HEK293 (cell line): ENCODE data around the gene KIAA1755.
A peak's percentile ranks its signal among the peaks of the same experiment; 100 is the strongest.
"Not testable (repeated sequence)": the region's sequence is repeated elsewhere in the genome, so short reads cannot be mapped to it uniquely, and the experiment has no call there.

ENCODE experiments used
- CTCF ChIA-PET: fragments of 350-600 bp; formaldehyde crosslinking; extraction: SDS; loops from one replicate; lab custom pipeline; 2021; ENCODE audit warnings: antibody characterized with exemption; lab: Yijun Ruan, JAX
- POLR2A ChIA-PET: fragments of 300-600 bp; formaldehyde crosslinking; extraction: SDS; loops from one replicate; lab custom pipeline; 2020; ENCODE audit warnings: antibody characterized with exemption, inconsistent platforms; lab: Yijun Ruan, JAX
- H3K27ac ChIP-seq: fragments of 200-500 bp; sonication (Bioruptor generic); 2 replicates; pipeline ENCODE4 v1.5.1; 2014; ENCODE audit warnings: low read depth, low read length, control low read depth, inconsistent platforms; ENCODE audit errors: extremely low read depth
- H3K36me3 ChIP-seq, 2 experiments: fragments of 200-500 bp in 1 of 2; sonication (Bioruptor generic) in 1 of 2; 1 replicate in 1 of 2; 2 replicates in 1 of 2; pipeline ENCODE4 v1.5.1; 2014 to 2017; ENCODE audit warnings: inconsistent platforms in 2 of 2, low read length in 2 of 2; ENCODE audit not compliant: control insufficient read depth in 2 of 2, insufficient read depth in 1 of 2
- H3K4me1 ChIP-seq: fragments of 200-500 bp; sonication (Bioruptor generic); 2 replicates; pipeline ENCODE4 v1.5.1; 2014; ENCODE audit warnings: mild to moderate bottlenecking, low read length, inconsistent platforms; ENCODE audit not compliant: control insufficient read depth, insufficient read depth
- H3K4me3 ChIP-seq: 2 replicates; pipeline ENCODE4 v1.5.1; 2011; ENCODE audit warnings: low read depth, mild to moderate bottlenecking, control low read depth, low read length, moderate library complexity
- H3K9me3 ChIP-seq: fragments of 200-500 bp; sonication (Bioruptor generic); 2 replicates; pipeline ENCODE4 v1.5.1; 2014; ENCODE audit warnings: low read depth, low read length, inconsistent platforms; ENCODE audit not compliant: control insufficient read depth, insufficient read depth
- BCL11A ChIP-seq: fragments of 450-650 bp; formaldehyde crosslinking; IDR thresholded peaks from 2 replicates; pipeline ENCODE4 v1.5.1; 2016; ENCODE audit warnings: low read depth, missing biosample characterization, missing genetic modification characterization
- EGR2 ChIP-seq: fragments of 450-650 bp; formaldehyde crosslinking; IDR thresholded peaks from 2 replicates; pipeline ENCODE4 v1.5.1; 2016; ENCODE audit warnings: low read depth, missing biosample characterization, missing genetic modification characterization
- KLF10 ChIP-seq: fragments of 450-650 bp; IDR thresholded peaks from 2 replicates; pipeline ENCODE4 v1.5.1; 2018; ENCODE audit warnings: missing biosample characterization, mild to moderate bottlenecking, missing genetic modification characterization
- WT1 ChIP-seq: fragments of 450-650 bp; formaldehyde crosslinking; IDR thresholded peaks from 2 replicates; pipeline ENCODE4 v1.5.1; 2016; ENCODE audit warnings: missing biosample characterization, missing genetic modification characterization
- ZBTB48 ChIP-seq: fragments of 450-650 bp; formaldehyde crosslinking; IDR thresholded peaks from 2 replicates; pipeline ENCODE4 v1.5.1; 2016; ENCODE audit warnings: missing biosample characterization, missing genetic modification characterization
- ZEB2 ChIP-seq: fragments of 450-650 bp; formaldehyde crosslinking; IDR thresholded peaks from 2 replicates; pipeline ENCODE4 v1.5.1; 2016; ENCODE audit warnings: missing biosample characterization, missing genetic modification characterization
- ZFHX2 ChIP-seq: fragments of 450-650 bp; formaldehyde crosslinking; conservative IDR thresholded peaks from 2 replicates; pipeline ENCODE4 v1.5.1; 2016; ENCODE audit warnings: missing biosample characterization, missing genetic modification characterization
- ZIC2 ChIP-seq: fragments of 450-650 bp; formaldehyde crosslinking; IDR thresholded peaks from 2 replicates; pipeline ENCODE4 v1.5.1; 2016; ENCODE audit warnings: missing biosample characterization, missing genetic modification characterization
- ZNF114 ChIP-seq: fragments of 450-650 bp; formaldehyde crosslinking; IDR thresholded peaks from 2 replicates; pipeline ENCODE4 v1.5.0; 2017; ENCODE audit warnings: missing biosample characterization, missing genetic modification characterization
- ZNF133 ChIP-seq: fragments of 450-650 bp; formaldehyde crosslinking; IDR thresholded peaks from 2 replicates; pipeline ENCODE4 v1.5.1; 2016; ENCODE audit warnings: missing biosample characterization, missing genetic modification characterization
- ZNF280C ChIP-seq: fragments of 450-650 bp; formaldehyde crosslinking; IDR thresholded peaks from 2 replicates; pipeline ENCODE4 v1.5.1; 2016; ENCODE audit warnings: missing biosample characterization, missing genetic modification characterization
- ZNF280D ChIP-seq: fragments of 450-650 bp; formaldehyde crosslinking; IDR thresholded peaks from 2 replicates; pipeline ENCODE4 v1.5.1; 2016; ENCODE audit warnings: missing biosample characterization, missing genetic modification characterization
- ZNF335 ChIP-seq: fragments of 450-650 bp; formaldehyde crosslinking; conservative IDR thresholded peaks from 2 replicates; pipeline ENCODE4 v1.5.1; 2016; ENCODE audit warnings: missing biosample characterization, missing genetic modification characterization
- ZNF394 ChIP-seq: fragments of 450-650 bp; formaldehyde crosslinking; IDR thresholded peaks from 2 replicates; pipeline ENCODE4 v1.5.1; 2016; ENCODE audit warnings: missing biosample characterization, missing genetic modification characterization, mild to moderate bottlenecking, moderate library complexity, borderline replicate concordance
- ZNF529 ChIP-seq: fragments of 450-650 bp; formaldehyde crosslinking; IDR thresholded peaks from 2 replicates; pipeline ENCODE4 v1.5.1; 2017; ENCODE audit warnings: missing genetic modification characterization, missing biosample characterization; ENCODE audit not compliant: insufficient replicate concordance
- ZNF530 ChIP-seq: fragments of 450-650 bp; formaldehyde crosslinking; IDR thresholded peaks from 2 replicates; pipeline ENCODE4 v1.5.1; 2016; ENCODE audit warnings: low read depth, missing biosample characterization, missing genetic modification characterization
- ZNF585B ChIP-seq: fragments of 450-650 bp; formaldehyde crosslinking; IDR thresholded peaks from 2 replicates; pipeline ENCODE4 v1.5.1; 2016; ENCODE audit warnings: missing biosample characterization, missing genetic modification characterization
- ZNF747 ChIP-seq: fragments of 450-650 bp; formaldehyde crosslinking; IDR thresholded peaks from 2 replicates; pipeline ENCODE4 v1.5.1; 2016; ENCODE audit warnings: missing biosample characterization, missing genetic modification characterization
- ZNF843 ChIP-seq: fragments of 450-650 bp; formaldehyde crosslinking; IDR thresholded peaks from 2 replicates; pipeline ENCODE4 v1.5.1; 2016; ENCODE audit warnings: missing biosample characterization, missing genetic modification characterization
- ZSCAN18 ChIP-seq: fragments of 450-650 bp; formaldehyde crosslinking; IDR thresholded peaks from 2 replicates; pipeline ENCODE4 v1.5.1; 2016; ENCODE audit warnings: missing biosample characterization, missing genetic modification characterization

The KIAA1755 gene

GRCh38 chr20:38286586-38287531 is 26.3 kb upstream of the KIAA1755 start:
- POLR2A ChIA-PET, result no interaction called here
- CTCF ChIA-PET, result interaction anchor here (0.6 to 0.7 kb wide), 2 partner anchors 8 to 34 kb away, joined by 3 to 5 read pairs; no protein-coding TSS in a partner anchor

GRCh38 chr20:38284893-38285444 is 24.4 kb upstream of the KIAA1755 start:
- Histone ChIP-seq H3K4me1 (no peaks in the 10 kb centered on the region), H3K36me3 (no peaks in the 10 kb centered on the region), H3K9me3 (no peaks in the 10 kb centered on the region), H3K4me3 (no peak overlapping the region), H3K27ac (no peak overlapping the region)
- ChIA-PET POLR2A (no interaction called here), CTCF (interaction anchor here (0.6 to 0.9 kb wide), 2 partner anchors 11 to 694 kb away, joined by 3 to 6 read pairs; no protein-coding TSS in a partner anchor)
- TF ChIP-seq ZNF843 (no peak), ZNF394 (tag by site-specific recombination) (no peak), ZNF335 (tag by site-specific recombination) (no peak), ZNF280D (tag by site-specific recombination) (no peak), BCL11A (tag by site-specific recombination) (no peak), ZNF133 (tag by site-specific recombination) (no peak), ZNF529 (no peak), ZEB2 (no peak), KLF10 (tag by site-specific recombination) (no peak)

More at GRCh38 chr20:38286586-38287531, 26.3 kb upstream of the KIAA1755 start:
- Histone ChIP-seq H3K36me3 (no peaks in the 10 kb centered on the region), H3K4me3 (no peak overlapping the region), H3K27ac (no peak overlapping the region), H3K4me1 (no peaks in the 10 kb centered on the region), H3K9me3 (no peaks in the 10 kb centered on the region)
- peak; percentile 77 for TF ChIP-seq ZIC2
- peak; percentile 28; the same call in 1 of the 2 replicates for TF ChIP-seq ZFHX2
- TF ChIP-seq ZNF530 (tag by site-specific recombination), result no peak
- 0 out of 2 replicates have a peak, but pooled peaks have one; percentile 16 for TF ChIP-seq EGR2 (tag by site-specific recombination)

GRCh38 chr20:38284066-38284650 is 23.6 kb upstream of the KIAA1755 start:
- H3K9me3 ChIP-seq, H3K27ac ChIP-seq, POLR2A ChIA-PET, H3K4me3 ChIP-seq, H3K36me3 ChIP-seq, H3K4me1 ChIP-seq: not testable (repeated sequence)
- CTCF ChIA-PET, result interaction anchor here (0.6 kb wide), 2 partner anchors 11 to 342 kb away, joined by 4 read pairs; no protein-coding TSS in a partner anchor

- H3K36me3 ChIP-seq, result no peaks in the 10 kb centered on the region
- no peaks in the 10 kb centered on the region for H3K9me3 ChIP-seq
- ChIA-PET CTCF (no interaction called here), POLR2A (no interaction called here)
- no peaks in the 10 kb centered on the region for H3K4me1 ChIP-seq
- no peak overlapping the region for H3K4me3 ChIP-seq
- no peak overlapping the region for H3K27ac ChIP-seq
- TF ChIP-seq ZNF280C (tag by site-specific recombination) (no peak), ZSCAN18 (tag by site-specific recombination) (no peak), ZNF114 (tag by site-specific recombination) (no peak), ZBTB48 (tag by site-specific recombination) (no peak), WT1 (no peak), ZNF747 (tag by site-specific recombination) (no peak), ZNF585B (tag by site-specific recombination) (no peak)
These were observed 22.7 kb upstream of the KIAA1755 start for GRCh38 chr20:38283236-38283635.
